Activated CD4-positive, alpha-beta T cell treated with anti-CD3 and anti-CD28 coated beads, Interleukin-10, Interleukin-2, amounts not matched to agents 100 ng/mL and 50 ng/mL, durations not matched to agents 16 hours and 8 hours (primary cell): ENCODE measurements around the gene SPATC1L.
"Not testable (repeated sequence)": the region's sequence is repeated elsewhere in the genome, so short reads cannot be mapped to it uniquely, and the experiment has no call there.

ENCODE experiments used
- DNase-seq: peaks from one replicate; pipeline ENCODE4 v3.0.0-alpha.2; 2020

Gene SPATC1L

DNA sequence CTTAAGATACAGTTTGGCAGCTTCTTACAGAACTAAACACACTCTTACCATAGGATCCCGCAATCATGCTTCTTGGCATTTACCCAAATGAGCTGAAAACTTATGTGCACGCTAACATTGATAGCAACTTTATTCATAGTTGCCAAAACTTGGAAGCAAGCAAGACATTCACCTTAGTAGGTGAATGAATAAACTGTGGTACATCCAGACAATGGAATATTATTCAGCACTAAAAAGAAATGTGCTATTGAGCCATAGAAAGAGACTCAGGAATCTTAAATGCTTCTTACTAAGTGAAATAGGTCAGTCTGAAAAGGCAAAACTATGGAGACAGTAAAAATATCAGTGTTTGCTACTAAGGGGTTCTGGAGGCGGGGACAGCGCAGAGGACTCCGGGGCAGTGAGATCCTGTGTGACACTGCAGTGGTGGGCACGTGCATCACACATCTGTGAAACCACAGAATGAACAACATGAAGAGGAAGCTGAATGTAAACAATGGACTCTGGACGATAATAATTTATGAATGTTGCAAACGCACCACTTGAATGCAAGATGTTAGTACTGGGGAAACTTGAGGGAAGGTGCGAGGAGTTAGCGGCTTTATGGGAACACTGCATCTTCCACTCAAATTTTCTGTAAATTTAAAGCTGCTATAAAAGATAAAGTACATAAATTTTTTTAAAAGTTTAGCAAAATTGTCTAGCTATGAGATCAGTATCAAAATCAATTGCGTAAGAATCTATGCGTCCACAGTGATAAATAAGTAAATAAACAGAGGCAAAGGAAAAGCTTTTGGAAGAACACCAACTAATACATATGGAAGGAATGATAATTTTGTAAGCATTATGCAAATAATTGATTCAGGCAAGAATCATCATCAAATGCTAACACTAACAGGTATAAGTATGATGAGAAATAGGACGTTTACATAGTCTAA, 15.4 kb upstream of the SPATC1L start:
- DNase-seq = no peak

- no peak for DNase-seq
These were observed 12.5 kb upstream of the SPATC1L start for GRCh38 chr21:46196733-46197132.

GRCh38 chr21:46195595-46196195, 11.4 kb upstream of the SPATC1L start:
- DNase-seq = no peak

DNA sequence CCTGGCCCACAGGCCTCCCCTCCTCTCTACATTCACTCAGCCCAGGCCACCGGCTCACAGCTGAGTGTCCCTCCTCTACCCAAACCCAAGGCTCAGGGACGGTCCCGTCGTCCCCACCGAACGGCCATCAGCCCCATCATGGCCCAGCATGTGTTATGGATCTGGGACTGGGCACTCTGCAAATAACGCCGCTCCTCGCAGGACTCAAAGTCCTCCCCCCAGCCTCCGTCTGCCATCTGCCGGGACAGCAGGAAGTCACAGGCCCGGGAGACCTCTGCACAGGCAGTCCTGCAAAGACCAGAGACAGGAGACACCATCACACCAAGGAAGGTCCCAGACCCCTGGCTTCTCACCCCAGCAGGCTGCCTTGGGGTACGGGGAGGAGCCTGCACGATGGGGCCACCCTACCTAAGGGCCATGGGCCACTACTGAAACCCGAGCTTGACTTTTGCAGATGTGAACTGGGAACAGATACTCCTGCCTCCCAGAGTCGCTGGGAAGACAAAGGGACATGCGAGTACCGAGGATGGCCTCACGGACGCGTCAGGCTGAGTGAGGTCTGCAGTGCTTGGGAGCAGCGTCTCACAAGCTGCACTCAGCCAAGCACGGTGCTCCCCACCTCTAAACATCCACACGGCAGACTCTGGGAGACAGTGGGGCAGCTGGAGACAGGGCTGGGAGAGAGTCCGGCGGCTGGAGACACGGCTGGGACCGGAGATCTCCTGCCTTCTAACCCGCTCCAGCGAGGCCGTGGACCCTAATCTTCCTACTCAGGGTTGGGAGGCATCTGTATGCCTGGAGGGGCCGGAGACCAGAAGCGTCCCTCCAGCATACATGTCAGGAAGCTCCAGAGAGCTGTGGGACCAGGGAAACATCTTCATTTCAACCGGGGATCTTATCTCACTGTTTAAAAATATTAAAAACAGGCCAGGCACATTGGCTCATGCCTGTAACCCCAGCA, 10.4 kb upstream of the SPATC1L start:
- DNase-seq = no peak

DNA sequence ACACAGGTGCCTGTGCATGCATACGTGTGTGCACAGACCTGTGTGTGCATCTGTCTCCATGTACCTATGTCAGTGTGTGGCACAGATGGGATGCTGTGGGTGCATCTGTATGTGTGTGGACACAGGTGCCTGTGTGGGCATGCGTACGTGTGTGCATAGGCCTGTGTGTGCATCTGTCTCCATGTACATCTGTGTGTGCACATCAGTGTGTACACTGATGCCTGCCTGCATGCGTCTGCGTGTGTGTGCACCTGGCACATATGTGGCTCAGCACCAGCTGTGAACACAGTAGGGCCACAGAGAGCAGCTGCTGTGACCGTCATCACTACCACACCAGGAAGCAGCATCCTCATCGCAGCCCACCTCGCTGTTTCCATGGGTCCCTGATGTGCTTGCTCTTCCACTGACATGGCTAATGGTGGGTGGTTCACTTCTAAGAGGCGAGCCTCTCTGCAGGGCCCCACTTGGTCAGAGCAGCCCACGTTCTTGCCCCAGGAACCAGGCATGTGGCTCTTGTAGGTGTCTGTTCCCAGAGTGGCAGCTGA, 9.6 kb upstream of the SPATC1L start:
- no peak for DNase-seq

DNA sequence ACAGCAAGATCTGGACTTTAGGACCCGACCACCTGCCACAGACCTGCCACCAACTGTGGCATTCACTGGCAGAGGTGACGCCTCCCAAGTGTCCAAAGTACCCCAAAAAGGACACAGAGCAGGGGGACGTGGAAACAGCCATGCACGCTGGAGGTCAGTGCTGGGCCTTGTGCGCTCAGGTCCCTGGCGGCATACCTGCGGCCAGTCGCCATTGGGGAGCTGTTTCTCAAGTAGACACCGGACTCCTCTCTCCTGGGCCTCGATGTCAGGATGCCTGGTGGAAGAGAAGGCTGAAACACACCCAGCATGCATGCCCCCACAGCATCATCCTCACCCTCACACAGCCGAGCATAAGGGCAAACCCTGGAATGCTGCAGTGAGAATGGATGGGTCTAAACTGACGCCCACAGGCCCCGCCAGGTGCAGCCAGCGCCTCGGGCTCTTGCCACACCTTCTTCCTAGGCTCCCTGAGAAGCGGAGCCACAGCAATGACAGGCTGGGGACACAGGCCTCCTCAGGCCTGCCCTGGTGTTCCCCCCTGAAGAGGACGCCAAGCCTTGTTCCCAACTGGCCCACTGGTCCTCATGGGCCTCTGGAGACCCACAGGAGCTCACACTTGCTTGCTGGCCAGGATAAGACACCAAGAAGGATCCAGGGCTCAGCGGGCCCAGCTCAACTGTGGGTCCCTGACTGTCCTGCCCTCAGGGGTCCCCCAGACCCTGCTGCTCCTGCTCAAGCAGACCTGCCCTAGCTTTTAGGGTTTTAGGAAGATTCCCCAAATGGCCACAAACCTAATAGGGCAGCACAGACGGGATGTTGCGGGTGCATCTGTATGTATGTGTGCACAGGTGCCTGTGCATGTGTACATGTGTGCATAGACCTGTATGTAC, 7.7 kb upstream of the SPATC1L start:
- no peak for DNase-seq

GRCh38 chr21:46191257-46191685, 7.0 kb upstream of the SPATC1L start:
- DNase-seq = no peak

- DNase-seq = no peak
These were observed 6.4 kb upstream of the SPATC1L start for GRCh38 chr21:46190491-46191131.

GRCh38 chr21:46189959-46190490, 5.8 kb upstream of the SPATC1L start:
- DNase-seq = no peak

GRCh38 chr21:46189213-46189958, 5.1 kb upstream of the SPATC1L start:
- DNase-seq = no peak

DNA sequence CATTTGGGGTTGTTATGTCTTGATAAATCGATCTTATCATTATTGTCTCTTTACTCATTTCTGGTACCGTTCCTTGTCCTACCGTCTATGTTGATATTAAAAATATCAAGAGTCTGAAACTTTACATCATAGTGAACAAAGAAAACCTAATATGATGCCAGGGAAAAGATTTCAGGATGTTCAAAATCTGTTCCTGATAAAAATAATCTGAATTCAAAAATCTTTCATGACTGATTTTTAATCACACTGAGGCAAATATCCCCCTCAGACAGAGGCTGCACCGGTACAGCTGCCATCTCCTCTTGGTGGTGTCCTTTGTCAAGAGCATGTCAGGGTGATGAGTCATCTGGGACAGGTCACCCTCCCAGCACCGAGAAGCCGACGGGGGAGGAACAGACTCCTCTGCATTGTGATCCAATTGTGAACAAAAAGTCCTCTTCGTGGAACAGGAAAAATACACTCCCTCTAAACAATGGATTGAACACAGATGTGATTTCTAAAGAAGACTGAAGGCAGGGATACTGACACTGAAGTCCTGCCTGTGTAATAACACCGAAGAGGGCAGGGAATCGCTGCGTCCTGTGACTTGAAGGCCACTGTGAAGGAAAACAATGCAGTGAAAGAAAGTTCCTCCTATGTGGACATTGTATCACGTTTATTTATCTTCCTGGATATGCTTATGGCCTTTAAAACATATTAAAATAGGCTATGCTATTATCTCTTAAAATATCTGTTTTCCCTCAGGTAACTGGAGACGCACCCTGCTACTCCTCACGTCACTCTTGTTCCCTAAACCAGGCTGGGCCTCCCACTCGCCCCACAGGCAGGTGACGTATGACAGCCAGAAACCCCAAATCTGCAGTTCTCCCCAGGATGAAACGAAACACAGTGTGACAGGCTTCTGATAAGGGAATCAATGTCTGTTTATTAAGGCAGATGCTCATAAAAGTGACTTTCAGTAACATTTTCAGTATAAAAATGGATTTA, 4.3 kb upstream of the SPATC1L start:
- DNase-seq = peak; percentile 17

- DNase-seq = no peak
These were observed 3.6 kb upstream of the SPATC1L start for GRCh38 chr21:46187814-46188213.

GRCh38 chr21:46187261-46187660, 3.0 kb upstream of the SPATC1L start:
- no peak for DNase-seq

- no peak for DNase-seq
These were observed 1.5 kb upstream of the SPATC1L start for GRCh38 chr21:46185716-46186115.

GRCh38 chr21:46184625-46185555, 631 bp upstream of the SPATC1L start:
- peak; percentile 76 for DNase-seq

GRCh38 chr21:46183337-46183909, 836 bp downstream of the SPATC1L start:
- not testable (repeated sequence) for DNase-seq
